RKO (cell line): ENCODE measurements around the gene HOOK1.
"Not testable (repeated sequence)": the region's sequence is repeated elsewhere in the genome, so short reads cannot be mapped to it uniquely, and the experiment has no call there.

ENCODE experiments used
- DNase-seq: peaks from one replicate; pipeline ENCODE4 v3.0.0-alpha.2; 2016; ENCODE audit warnings: low spot score

The HOOK1 gene

GRCh38 chr1:59885160-59885832, 70.5 kb downstream of the HOOK1 start:
- DNase-seq, result no peak

- no peak for DNase-seq
Measured at GRCh38 chr1:59892841-59893811, 78.4 kb downstream of the HOOK1 start.

GRCh38 chr1:59897165-59897564, 82.4 kb downstream of the HOOK1 start:
- no peak for DNase-seq

- DNase-seq, result no peak
Measured at GRCh38 chr1:59898927-59899326, 84.2 kb downstream of the HOOK1 start.

- DNase-seq, result no peak
Measured at GRCh38 chr1:59900640-59901039, 85.9 kb downstream of the HOOK1 start.

- DNase-seq, result no peak
Measured at GRCh38 chr1:59901770-59902388, 87.1 kb downstream of the HOOK1 start.

- DNase-seq, result peak; percentile 52
Measured at GRCh38 chr1:59903141-59903754, 88.5 kb downstream of the HOOK1 start.

- no peak for DNase-seq
Measured at GRCh38 chr1:59906931-59907330, 92.2 kb downstream of the HOOK1 start.

GRCh38 chr1:59908084-59908483, 93.3 kb downstream of the HOOK1 start:
- DNase-seq, result no peak

GRCh38 chr1:59908682-59909081, 93.9 kb downstream of the HOOK1 start:
- no peak for DNase-seq

GRCh38 chr1:59914791-59915286, 100.1 kb downstream of the HOOK1 start:
- not testable (repeated sequence) for DNase-seq

- DNase-seq, result no peak
Measured at GRCh38 chr1:59915516-59915915, 100.8 kb downstream of the HOOK1 start.

- DNase-seq, result no peak
Measured at GRCh38 chr1:59917026-59917784, 102.5 kb downstream of the HOOK1 start.

GRCh38 chr1:59917785-59918180, 103.0 kb downstream of the HOOK1 start:
- DNase-seq, result no peak

- no peak for DNase-seq
Measured at GRCh38 chr1:59919746-59920145, 105.0 kb downstream of the HOOK1 start.

- not testable (repeated sequence) for DNase-seq
Measured at GRCh38 chr1:59921258-59921899, 106.6 kb downstream of the HOOK1 start.

- DNase-seq, result no peak
Measured at GRCh38 chr1:59924653-59925052, 109.9 kb downstream of the HOOK1 start.
